HG03025 (cell line): Measurements from ENCODE around the gene NODAL.

Source experiments
- ATAC-seq: cut with Tn5 transposase; IDR thresholded peaks from one replicate; pipeline ENCODE4 v1.9.1; 2021; ENCODE audit warnings: mild to moderate bottlenecking, moderate library complexity; ENCODE audit not compliant: unreplicated experiment, low FRiP score

The NODAL gene

GRCh38 chr10:70396140-70396539 is 45.3 kb downstream of the NODAL start:
- ATAC-seq, result no peak

DNA sequence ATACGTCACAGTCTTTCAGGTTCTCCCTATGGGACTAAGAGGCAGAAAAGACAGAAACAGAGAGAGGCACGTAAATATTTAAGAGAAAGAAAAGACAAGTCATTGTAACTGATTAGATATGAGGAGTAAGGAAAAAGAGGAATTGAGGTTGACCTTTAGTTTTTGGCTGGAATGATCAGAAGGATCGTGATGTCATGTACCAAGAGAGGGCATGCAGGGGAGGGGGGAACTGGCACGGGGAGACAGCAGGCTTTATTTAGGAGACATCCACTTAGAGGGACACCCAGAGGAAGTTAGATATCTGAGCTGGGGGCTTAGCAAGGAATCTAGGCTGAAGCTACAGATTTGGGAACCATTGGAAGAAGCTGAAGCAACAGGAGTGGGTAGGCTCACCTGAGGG is 49.8 kb downstream of the NODAL start:
- no peak for ATAC-seq
